Ramos (cell line): ENCODE results near the gene VASN.

Source experiments
- in situ Hi-C: fragments of 300-500 bp; cut with MboI; formaldehyde crosslinking; loops from one replicate; pipeline ENCODE4 v1.14.3; 2022; ENCODE audit warnings: low sequenced_read_pairs; ENCODE audit not compliant: unreplicated experiment

Gene VASN

GRCh38 chr16:4350787-4351659 lies 20.6 kb upstream of the VASN start, which contains the start of gene PAM16:
Gene PAM16, minus strand, starts transcription at chr16:4351321. Its CDS starts 87 bp downstream, at chr16:4351234.
- in situ Hi-C loops = no loop called here

- in situ Hi-C loops = no loop called here
Observed at GRCh38 chr16:4351880-4352279, 19.8 kb upstream of the VASN start.

DNA sequence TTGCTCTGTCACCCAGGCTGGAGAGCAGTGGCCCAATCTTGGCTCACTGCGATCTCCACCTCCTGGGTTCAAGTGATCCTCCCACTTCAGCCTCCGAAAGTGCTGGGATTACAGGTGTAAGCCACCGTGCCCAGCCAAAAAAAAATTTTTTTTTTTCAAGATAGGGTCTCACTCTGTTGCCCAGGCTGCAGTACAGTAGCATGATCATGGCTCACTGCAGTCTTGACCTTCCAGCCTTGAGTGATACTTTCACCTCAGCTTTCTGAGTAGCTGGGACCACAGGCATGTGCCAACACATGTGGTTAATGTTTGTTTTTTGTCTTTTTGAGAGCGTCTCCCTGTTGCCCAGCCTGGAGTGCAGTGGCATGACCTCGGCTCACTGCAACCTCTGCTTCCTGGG lies 18.8 kb upstream of the VASN start:
- in situ Hi-C loops = no loop called here

- in situ Hi-C loops = no loop called here
Observed at GRCh38 chr16:4353675-4354074, 18.0 kb upstream of the VASN start.

- in situ Hi-C loops = no loop called here
Observed at GRCh38 chr16:4354512-4355409, 16.9 kb upstream of the VASN start.

DNA sequence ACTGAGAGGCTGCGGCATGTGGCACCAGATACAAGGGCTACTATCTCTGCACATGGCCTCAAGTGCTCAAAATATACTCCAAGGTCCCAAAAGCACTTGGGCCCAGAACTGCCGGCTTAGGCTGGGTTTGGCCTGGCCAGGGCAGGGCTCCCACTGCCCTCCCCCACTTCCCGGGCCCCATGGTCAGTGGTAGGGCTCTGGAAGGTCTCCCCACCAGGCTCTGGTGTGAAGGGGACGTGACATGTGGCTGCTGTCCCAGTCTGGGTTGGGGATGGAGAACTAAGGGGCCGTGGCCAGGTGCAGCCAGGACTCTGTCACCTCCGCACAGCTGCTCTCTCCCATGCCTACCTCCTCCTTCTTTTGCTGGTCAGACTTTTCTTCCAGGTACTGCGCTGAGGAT lies 14.8 kb upstream of the VASN start:
- in situ Hi-C loops = no loop called here

- in situ Hi-C loops = no loop called here
Observed at GRCh38 chr16:4358236-4358635, 13.4 kb upstream of the VASN start.

DNA sequence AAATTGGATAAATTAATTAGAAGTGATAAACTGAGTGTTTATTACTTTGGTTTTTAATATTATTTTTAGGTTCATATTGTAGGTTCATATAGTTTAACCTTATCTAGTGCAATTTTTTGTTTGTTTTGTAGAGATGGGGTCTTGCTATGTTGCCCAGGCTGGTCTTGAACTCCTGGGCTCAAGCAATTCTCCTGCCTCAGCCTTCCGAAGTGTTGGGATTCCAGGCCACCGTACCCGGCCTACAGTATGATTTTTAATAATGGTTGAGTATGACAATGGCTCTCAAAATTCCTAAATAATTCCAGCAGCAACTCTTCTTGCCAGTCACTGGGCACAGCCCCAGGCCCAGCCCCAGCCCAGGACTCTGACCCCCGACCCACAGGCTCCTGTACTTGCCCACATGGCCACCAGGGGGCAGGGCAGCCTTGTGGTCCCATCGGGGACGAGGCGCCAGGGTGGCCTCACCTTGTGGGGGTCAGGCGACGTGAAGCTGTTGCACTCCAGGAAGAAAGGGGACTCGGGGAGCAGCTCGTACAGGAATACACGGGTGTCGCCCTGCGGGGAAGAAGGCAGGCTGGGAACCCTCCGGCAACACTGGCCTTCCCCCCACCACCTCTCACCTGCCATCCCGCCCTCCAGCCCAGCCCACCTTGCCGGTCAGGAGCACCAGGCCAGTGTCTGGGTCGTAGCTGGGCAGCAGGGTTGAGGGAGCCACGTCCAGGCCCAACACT lies 12.7 kb upstream of the VASN start:
- in situ Hi-C loops = no loop called here

DNA sequence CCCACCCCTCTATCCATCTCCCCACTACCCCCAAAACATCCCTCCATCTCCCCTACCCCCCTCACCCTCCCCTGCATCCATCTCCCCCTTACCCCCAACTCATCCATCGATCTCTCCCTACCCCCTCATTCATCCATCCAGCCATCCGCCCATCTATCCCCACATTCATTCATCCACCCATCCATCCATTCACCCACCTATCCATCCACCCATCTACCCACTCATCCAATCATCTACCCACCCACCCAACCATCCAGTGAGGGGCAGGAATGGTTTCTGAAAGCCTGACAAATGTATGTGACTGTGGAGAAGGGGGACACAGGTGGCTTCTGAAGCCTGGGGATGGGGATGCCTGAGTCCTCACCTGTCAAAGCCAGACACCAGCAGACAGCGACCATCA lies 11.7 kb upstream of the VASN start:
- in situ Hi-C loops = loop anchor here (5.0 kb wide), 1 partner anchor 37 kb away; no protein-coding TSS in a partner anchor

- in situ Hi-C loops = loop anchor here (5.0 kb wide), 1 partner anchor 37 kb away; no protein-coding TSS in a partner anchor
Observed at GRCh38 chr16:4360538-4361021, 11.1 kb upstream of the VASN start.

DNA sequence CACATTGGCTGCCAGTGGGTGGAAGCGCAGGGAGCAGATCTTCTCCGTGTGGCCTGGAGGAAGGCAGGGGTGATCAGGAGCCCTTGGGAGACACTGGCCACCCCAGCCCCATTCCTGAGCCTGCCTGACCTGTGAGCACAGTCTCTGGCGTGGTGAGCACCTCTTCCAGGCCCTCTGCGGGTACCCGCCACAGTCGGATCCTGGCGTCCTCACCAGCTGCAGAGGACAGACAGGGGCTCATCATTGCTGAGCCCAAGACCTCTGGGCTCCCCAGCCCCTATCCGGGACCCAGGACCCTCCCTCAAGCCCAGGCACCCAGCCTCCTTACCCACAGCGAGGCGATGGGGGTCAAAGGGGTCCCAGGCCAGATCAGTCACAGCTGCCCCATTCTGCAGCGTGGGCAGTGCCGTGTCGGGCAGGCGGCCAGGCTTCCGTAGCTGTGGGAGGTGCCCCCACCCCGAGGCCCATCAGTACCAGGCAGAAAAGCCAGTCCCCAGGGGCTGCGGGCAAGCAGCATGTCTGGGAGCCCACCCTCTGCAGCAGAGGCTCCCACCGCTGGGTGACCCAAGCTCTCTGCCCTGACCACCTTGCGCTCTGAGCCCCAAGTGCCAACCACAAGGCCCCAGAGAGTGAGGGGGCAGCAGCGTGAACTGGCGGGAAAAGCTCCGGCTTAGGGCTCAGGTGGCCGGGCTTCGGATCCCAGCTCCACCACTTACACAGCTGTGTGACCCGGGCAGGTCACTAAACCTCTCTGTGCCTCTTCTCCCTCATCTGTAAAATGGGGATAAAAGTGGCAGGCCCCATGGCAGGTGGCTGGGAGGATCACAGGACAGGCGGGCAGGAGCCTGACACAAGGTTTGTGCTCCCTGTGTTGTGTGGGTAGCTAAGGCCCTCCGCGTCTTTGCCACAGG lies 10.4 kb upstream of the VASN start:
- in situ Hi-C loops = loop anchor here (5.0 kb wide), 1 partner anchor 36 kb away; no protein-coding TSS in a partner anchor

DNA sequence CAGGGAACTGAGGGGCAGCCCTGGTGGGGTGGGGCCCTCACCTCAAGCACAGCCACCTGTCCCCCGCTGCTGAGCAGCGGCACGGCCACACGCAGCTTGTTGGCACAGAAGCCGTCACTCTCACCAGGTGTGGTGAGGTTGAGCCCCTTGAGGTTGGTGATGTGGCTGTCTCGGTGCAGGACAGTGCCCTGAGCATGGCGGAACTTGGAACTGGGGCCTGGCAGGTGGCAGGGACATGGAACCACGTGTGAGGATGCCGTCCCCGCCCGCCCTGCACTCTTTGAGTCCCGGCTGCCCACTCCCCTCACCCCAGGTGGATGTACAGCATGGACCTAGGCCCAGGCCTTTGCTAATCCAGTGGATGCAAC lies 9.7 kb upstream of the VASN start:
- in situ Hi-C loops = loop anchor here (5.0 kb wide), 1 partner anchor 35 kb away; no protein-coding TSS in a partner anchor

DNA sequence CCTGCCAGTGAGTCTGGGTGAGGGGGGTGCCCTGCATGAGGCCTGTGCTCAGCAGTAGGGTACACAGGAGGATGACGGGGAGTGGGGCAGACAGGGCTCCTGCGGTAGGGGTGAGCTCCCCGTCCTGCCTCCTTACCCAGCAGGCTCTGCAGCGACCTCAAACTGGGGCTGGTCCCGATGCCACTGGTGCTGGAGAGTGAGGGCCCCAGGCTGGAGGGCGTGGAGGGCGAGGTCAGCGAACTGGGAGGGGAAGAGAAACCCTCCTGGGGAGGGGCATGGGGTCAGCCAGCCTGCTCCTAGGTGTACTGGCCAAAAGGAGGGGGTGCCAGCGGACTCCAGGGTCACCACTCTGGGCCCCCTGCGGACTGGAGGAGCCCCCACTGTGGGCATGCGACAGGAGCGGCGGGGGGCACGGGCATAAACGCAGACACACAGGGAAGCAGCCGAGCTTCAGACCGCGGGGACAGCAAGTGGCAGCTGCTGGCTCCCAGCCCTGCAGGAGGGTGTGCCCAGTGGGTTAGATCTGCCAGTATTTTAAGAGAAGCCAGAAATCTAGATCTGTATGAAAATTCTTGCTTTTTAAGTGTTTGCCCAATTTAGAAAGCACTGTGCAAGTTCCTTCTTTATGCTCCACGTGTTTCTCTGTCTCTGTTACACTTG lies 9.0 kb upstream of the VASN start:
- in situ Hi-C loops = loop anchor here (5.0 kb wide), 1 partner anchor 35 kb away; no protein-coding TSS in a partner anchor

DNA sequence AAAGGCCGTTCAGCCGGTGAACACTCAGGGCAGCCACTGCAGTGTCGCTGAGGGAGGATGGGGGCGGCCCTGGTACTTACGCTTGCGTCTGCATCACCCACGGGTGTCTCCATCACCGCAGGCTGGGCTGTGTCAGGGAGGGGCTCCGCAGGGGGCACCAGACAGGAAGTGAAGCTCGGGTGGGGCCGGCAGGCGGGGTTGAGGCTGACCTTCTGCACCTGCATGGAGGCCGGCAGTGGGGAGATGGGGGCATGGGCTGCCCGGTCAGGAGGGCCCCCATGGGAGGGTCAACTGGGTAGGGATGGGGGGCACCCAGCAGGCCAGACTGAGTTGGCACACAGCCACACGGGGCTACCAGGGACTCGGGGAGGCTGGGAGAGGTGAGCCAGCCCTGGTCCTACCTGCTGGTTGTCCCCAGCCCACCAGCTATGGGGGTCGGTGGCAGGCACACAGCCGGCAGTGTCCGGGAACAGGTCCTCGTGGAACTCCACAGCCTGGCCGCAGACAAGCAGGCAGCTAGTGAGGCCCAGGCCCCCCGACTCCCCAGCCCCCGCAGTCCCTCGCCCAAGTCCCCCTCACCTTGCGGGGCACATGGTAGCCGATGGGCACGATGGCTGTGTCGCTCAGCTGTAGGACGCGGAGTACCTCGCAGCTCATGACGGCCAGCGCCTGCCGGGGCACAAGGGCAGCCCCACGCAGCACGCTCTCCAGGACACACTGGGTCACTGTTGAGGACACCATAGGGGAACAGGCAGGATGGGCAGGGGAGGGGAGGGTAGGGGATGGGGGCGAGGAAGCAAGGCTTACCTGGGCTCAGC lies 7.2 kb upstream of the VASN start:
- in situ Hi-C loops = loop anchor here (5.0 kb wide), 1 partner anchor 33 kb away; no protein-coding TSS in a partner anchor

DNA sequence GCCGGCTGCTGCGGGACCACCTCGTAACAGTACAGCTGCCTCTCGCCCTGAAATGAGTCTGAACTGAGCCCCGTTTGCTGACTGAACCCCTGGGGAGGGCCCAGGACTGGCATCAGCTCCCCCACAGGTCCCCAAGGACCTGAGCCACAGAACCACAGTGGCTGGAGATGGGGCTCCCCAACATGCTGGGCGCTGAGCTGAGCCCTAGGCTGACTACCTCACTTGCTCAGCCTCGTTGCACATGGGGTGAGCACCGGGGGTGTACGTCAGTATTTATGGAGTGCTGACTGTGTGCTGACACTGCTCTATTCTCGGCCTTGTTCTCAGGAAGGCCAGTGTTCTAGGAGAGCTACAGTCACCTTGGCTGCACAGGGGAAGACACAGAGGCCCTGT lies 6.6 kb upstream of the VASN start:
- in situ Hi-C loops = no loop called here

GRCh38 chr16:4365615-4366014 lies 6.0 kb upstream of the VASN start:
- in situ Hi-C loops = no loop called here

DNA sequence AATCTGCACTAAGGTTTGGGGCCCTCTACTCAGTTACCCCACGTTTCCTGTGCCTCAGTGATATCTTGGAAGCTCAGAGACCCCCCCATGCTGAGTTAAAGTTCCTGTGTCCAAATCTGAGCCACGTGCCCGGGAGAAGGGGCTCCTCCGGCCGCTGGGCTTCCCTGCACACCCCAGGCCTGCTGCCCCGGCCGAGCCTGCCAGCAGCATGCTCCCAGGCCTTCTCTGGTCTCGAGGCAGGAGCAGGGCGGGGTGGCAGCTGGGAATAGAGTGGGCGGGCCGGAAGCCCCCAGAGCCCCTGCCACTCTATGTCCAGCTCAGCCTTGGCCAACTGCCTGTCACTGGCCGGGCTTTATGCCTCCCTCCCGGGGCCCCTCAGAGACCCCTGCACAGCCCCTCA lies 5.6 kb upstream of the VASN start:
- in situ Hi-C loops = no loop called here

- in situ Hi-C loops = no loop called here
Observed at GRCh38 chr16:4367393-4367856, 4.2 kb upstream of the VASN start.
